Right lobe of liver (tissue), 6 donors: ENCODE data around the gene SLC25A13. TPM values are rescaled to one million over a fixed set of nuclear protein-coding genes. Genes with fewer than 3 reads are reported as not detected.

Source experiments
- ATAC-seq, 4 donors: fragments of 200-7000 bp; cut with Tn5 transposase; one replicate each; pipeline ENCODE4 v1.9.1; 2020; ENCODE audit warnings: mild to moderate bottlenecking in 4 of 4, moderate library complexity in 4 of 4
- DNase-seq, 3 donors: peaks; one replicate each; pipeline ENCODE4 v3.0.0-alpha.2; 2020
- H3K27ac ChIP-seq, 3 donors: fragments of 200-600 bp; one replicate each; pipeline ENCODE4 v1.8.0; 2022
- H3K27me3 ChIP-seq, 2 donors: fragments of 200-600 bp; one replicate each; pipeline ENCODE4 v1.8.0; 2022
- H3K36me3 ChIP-seq, 4 donors: fragments of 200-600 bp; sonication (generic) in 1 of 4; one replicate each; pipeline versions ENCODE4 v1.5.1 to v1.8.0; 2017 to 2022; ENCODE audit warnings: control low read depth in 1 of 4
- H3K4me1 ChIP-seq, 4 donors: fragments of 200-600 bp; sonication (generic) in 1 of 4; one replicate each; pipeline versions ENCODE4 v1.5.1 to v1.8.0; 2017 to 2022; ENCODE audit warnings: control low read depth in 1 of 4
- H3K4me3 ChIP-seq, 3 donors: fragments of 200-600 bp; one replicate each; pipeline ENCODE4 v1.8.0; 2022
- H3K9me3 ChIP-seq, 4 donors: fragments of 200-600 bp; sonication (generic) in 1 of 4; one replicate each; pipeline versions ENCODE4 v1.5.1 to v1.8.0; 2017 to 2022; ENCODE audit warnings: control low read depth in 1 of 4
- POLR2A ChIP-seq: fragments of 450-650 bp; IDR thresholded peaks from one replicate; pipeline ENCODE4 v1.6.1; 2017; ENCODE audit warnings: antibody characterized with exemption, mild to moderate bottlenecking
- WGBS: methylation state at CpG from one replicate; pipeline ENCODE4 v1.1.6; 2018; ENCODE audit warnings: low coverage, low lambda C conversion rate; ENCODE audit not compliant: insufficient coverage; ENCODE audit errors: missing lambda C conversion rate; 5-methylcytosine and 5-hydroxymethylcytosine counted together
- intact Hi-C, 2 donors: fragments of 100-400 bp; cut with DNase I; formaldehyde crosslinking; loops; one replicate each; pipeline versions ENCODE4 v1.11.2 to v1.14.1; 2022
- total RNA-seq, 6 experiments: library from RNA; depleted of rRNA in 2 of 6; stranded (reverse); fragments of >200 nt in 2 of 6; fragmentation: NEBNext Ultra II Directional in 3 of 6; extraction: Animal tissue kit (Norgen Biotek cat#: 25700) in 3 of 6; gene quantifications; one replicate each; pipeline versions ENCODE4 v1.1.0 to v1.2.4, GENCODE V29; 2016 to 2023
- TF ChIP-seq, protein P1 (sequence below), 4 donors: fragments of 200-600 bp in 3 of 4; fragments of 450-650 bp in 1 of 4; IDR thresholded peaks; one replicate each; pipeline versions ENCODE4 v1.5.1 to v1.8.0; 2016 to 2022; ENCODE audit warnings: antibody characterized with exemption in 4 of 4, mild to moderate bottlenecking in 2 of 4
- donor health status: DM: no; HTN: yes; CAD: no.
- donor health status: DM: no; HTN: no; CAD: no.
- donor health status: DM: no; HTN: no; CAD: no.
- donor health status: DM: no; HTN: yes; CAD: no.
- donor health status: DM: no; HTN: yes; CAD: no.

Gene SLC25A13
- total RNA-seq, 6 experiments from 2014 or later, result 54.5 to 110 (median 83.0) TPM

DNA sequence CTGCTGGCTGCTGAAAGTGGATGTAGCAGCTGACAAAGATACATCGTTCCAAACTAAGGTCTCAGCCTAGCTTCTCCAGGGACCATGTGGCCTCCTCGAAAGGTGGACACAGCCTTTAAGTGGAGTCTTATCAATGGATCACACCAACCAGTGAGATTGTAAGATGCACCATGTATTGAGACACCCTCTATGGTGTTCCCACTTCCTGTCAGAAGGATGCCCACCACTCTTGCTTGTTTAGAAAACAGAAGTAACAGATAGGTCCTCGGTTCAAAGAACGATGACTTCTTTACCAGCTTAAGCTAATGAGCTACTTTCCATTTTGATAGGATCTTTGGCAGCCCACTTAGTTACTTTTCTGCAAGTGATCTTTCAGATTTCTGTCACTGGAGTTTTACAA, 34.3 kb downstream of the SLC25A13 start:
- ATAC-seq (no peak), DNase-seq (no peak)
- Histone ChIP-seq H3K4me3 (no peak overlapping the region), H3K27me3 (no peaks in the 10 kb centered on the region), H3K27ac (no peak overlapping the region), H3K4me1 (peaks cover 0 to 11% (median 5%) of the 10 kb centered on the region in 4 donors), H3K9me3 (no peaks in the 10 kb centered on the region), H3K36me3 (no peaks in the 10 kb centered on the region)
- TF ChIP-seq, protein P1, sequence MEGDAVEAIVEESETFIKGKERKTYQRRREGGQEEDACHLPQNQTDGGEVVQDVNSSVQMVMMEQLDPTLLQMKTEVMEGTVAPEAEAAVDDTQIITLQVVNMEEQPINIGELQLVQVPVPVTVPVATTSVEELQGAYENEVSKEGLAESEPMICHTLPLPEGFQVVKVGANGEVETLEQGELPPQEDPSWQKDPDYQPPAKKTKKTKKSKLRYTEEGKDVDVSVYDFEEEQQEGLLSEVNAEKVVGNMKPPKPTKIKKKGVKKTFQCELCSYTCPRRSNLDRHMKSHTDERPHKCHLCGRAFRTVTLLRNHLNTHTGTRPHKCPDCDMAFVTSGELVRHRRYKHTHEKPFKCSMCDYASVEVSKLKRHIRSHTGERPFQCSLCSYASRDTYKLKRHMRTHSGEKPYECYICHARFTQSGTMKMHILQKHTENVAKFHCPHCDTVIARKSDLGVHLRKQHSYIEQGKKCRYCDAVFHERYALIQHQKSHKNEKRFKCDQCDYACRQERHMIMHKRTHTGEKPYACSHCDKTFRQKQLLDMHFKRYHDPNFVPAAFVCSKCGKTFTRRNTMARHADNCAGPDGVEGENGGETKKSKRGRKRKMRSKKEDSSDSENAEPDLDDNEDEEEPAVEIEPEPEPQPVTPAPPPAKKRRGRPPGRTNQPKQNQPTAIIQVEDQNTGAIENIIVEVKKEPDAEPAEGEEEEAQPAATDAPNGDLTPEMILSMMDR (IDR thresholded peaks at IDR 0.05), result no peak
- no peak for TF ChIP-seq POLR2A
- intact Hi-C loops, result no loop called here
- 92% methylated on average over 4 of the region's 4 CpGs for WGBS

DNA sequence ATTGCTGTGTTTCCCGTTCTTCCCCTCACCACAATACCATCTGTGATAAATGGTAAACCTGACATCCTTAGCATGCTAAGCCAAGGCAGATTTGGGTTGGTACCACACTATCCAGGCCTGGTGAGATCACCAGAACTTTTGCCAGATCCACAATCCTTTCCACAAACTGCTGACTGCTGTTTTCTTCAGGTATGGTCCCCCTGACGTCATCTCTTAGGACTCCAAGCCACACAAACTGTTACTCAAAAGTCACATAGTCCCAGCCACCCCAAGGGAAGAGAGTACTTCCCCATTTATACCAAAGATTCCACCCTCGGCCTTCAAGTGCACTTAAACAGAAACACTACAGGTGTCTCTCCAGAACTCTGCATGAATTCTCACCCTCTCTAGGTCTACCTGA, 34.8 kb downstream of the SLC25A13 start:
- H3K27me3 ChIP-seq, result no peaks in the 10 kb centered on the region
- peaks cover 0 to 11% (median 5%) of the 10 kb centered on the region in 4 donors for H3K4me1 ChIP-seq
- H3K9me3 ChIP-seq, result no peaks in the 10 kb centered on the region
- no peak overlapping the region for H3K4me3 ChIP-seq
- H3K36me3 ChIP-seq, result no peaks in the 10 kb centered on the region
- DNase-seq (no peak), ATAC-seq (peak in 3 of 4 donors; percentile 21 to 33 (median 31))
- no peak overlapping the region for H3K27ac ChIP-seq
- 73% methylated on average over 2 of the region's 3 CpGs for WGBS
- intact Hi-C loops, result no loop called here
- no peak for TF ChIP-seq POLR2A
- TF ChIP-seq, protein P1 (IDR thresholded peaks at IDR 0.05), result no peak

DNA sequence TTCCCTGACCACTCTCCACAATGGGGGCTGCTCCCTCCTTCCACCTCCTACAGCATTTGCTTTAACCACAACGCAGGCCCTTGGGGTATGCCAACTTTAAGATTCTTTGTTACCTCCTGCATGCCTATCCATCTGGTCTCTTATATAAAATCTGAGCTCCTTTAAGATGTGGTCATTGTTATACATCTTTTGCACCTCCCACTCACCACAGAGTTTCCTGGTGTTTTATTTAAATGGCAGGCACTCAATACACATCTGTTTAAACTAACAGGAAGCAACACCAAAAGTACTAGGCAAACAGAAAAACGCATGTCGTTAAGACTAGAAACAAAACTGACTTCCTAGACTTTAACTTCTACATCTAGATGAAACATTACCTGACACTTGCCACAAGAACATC, 36.3 kb downstream of the SLC25A13 start:
- TF ChIP-seq, protein P1 (IDR thresholded peaks at IDR 0.05), result no peak
- H3K27me3 ChIP-seq, result no peaks in the 10 kb centered on the region
- no peaks in the 10 kb centered on the region for H3K9me3 ChIP-seq
- DNase-seq, result no peak
- H3K4me3 ChIP-seq, result no peak overlapping the region
- intact Hi-C loops, result no loop called here
- WGBS, result 41% methylated on average over 3 of the region's 3 CpGs
- H3K4me1 ChIP-seq, result peaks cover 0 to 12% (median 5%) of the 10 kb centered on the region in 4 donors
- H3K27ac ChIP-seq, result no peak overlapping the region
- no peak for ATAC-seq
- H3K36me3 ChIP-seq, result no peaks in the 10 kb centered on the region

DNA sequence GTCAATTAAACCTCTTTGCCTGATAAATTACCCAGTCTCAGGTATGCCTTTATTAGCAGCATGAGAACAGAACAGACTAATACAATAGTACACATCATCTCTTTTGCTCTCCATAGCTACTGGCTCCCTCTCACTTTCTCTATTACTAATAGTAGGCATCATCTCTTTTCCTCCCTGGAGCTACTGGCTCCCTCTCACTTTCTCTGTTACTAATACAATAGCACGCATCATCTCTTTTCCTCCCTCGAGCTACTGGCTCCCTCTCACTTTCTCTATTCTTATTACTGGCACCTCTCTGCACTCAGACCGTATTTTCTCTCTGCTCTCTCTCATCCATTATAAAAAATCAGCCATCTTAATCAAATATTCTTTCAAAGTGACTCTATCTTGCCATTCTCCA, 37.1 kb downstream of the SLC25A13 start:
- Histone ChIP-seq H3K9me3 (no peaks in the 10 kb centered on the region), H3K27ac (no peak overlapping the region), H3K4me3 (no peak overlapping the region), H3K4me1 (peaks cover 0 to 16% (median 5%) of the 10 kb centered on the region in 4 donors), H3K36me3 (no peaks in the 10 kb centered on the region), H3K27me3 (no peaks in the 10 kb centered on the region)
- intact Hi-C loops, result no loop called here
- 92% methylated on average over 3 of the region's 3 CpGs for WGBS
- no peak for DNase-seq
- TF ChIP-seq, protein P1 (IDR thresholded peaks at IDR 0.05), result no peak
- no peak for TF ChIP-seq POLR2A
- no peak for ATAC-seq

DNA sequence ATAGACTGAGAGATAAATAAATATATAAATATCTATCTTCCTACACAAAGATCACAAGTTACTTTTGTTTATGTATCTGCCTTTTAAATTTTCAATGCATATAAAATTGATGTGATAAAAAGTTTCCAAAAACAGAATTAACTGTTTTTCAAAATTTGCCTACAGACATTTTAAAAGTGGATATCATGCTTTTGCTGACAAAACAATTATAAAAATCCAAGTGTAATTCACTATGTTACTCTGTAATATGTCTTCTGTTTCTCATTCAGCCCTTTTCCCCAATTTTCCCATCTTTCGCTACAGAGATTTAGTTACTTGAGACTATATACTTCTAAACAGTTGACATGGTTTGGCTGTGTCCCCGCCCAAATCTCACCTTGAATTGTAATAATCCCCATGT, 37.7 kb downstream of the SLC25A13 start:
- Histone ChIP-seq H3K27me3 (no peaks in the 10 kb centered on the region), H3K4me1 (peaks cover 0 to 16% (median 5%) of the 10 kb centered on the region in 4 donors), H3K27ac (no peak overlapping the region), H3K4me3 (no peak overlapping the region), H3K36me3 (no peaks in the 10 kb centered on the region), H3K9me3 (no peaks in the 10 kb centered on the region)
- 95% methylated on average over 2 of the region's 2 CpGs for WGBS
- intact Hi-C loops, result no loop called here
- no peak for ATAC-seq
- DNase-seq, result no peak
- TF ChIP-seq, protein P1 (IDR thresholded peaks at IDR 0.05), result no peak
- no peak for TF ChIP-seq POLR2A
